Activated CD4-positive, alpha-beta T cell treated with anti-CD3 and anti-CD28 coated beads, Interleukin-2, amount 50 U/mL, for 16 hours (primary cell): Measurements from ENCODE around the gene CARD8.
"Not testable (repeated sequence)": the region's sequence is repeated elsewhere in the genome, so short reads cannot be mapped to it uniquely, and the experiment has no call there.

ENCODE experiments used
- DNase-seq: peaks from one replicate; pipeline ENCODE4 v3.0.0-alpha.2; 2020

The CARD8 gene, protein sequence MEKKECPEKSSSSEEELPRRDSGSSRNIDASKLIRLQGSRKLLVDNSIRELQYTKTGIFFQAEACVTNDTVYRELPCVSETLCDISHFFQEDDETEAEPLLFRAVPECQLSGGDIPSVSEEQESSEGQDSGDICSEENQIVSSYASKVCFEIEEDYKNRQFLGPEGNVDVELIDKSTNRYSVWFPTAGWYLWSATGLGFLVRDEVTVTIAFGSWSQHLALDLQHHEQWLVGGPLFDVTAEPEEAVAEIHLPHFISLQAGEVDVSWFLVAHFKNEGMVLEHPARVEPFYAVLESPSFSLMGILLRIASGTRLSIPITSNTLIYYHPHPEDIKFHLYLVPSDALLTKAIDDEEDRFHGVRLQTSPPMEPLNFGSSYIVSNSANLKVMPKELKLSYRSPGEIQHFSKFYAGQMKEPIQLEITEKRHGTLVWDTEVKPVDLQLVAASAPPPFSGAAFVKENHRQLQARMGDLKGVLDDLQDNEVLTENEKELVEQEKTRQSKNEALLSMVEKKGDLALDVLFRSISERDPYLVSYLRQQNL

GRCh38 chr19:48255376-48256303 is at the start of gene CARD8:
TSS of gene CARD8 (minus strand) at chr19:48255912. CDS start at chr19:48241020, 14,892 bp downstream.
- DNase-seq: peak; percentile 93

DNA sequence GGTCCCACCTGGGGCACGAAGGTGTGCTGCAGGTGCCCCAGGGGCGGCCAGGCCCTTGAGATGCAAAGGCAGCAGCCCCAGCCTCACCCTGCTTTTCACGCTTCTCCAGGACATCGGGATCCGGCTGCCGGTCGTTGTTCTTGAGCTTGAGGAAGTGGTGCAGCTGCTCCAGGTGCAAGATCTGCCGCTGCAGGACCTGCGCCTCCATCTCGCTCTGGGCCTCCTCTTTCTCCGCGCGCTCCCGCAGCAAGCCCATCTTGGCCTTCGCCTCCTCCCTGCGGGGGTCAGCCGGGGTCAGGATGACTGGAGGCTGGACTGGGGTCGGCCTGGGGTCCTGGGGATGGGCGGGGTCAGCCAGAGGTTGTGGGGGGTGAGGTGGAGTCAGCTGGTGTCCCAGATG is 48.2 kb upstream of the CARD8 start:
- DNase-seq: no peak

DNA sequence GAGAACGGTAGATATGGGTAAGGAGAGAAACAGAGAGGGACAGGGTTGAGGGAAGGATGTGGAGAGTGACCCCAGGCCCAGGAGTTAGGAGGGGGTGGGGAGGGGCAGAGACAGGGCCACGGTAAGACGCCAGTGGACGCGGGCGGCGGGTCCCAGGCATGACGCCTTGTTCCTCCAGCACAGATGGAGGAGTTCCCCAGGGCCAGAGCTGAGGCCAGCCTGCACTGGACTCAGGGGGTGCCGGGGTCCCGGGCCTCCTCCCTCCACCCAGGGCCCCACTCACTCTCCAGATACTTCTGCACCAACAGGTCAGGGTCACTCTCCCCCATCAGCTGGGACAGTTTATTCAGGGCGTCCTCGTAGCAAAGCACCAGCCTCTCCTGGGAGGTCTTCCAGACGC is 47.7 kb upstream of the CARD8 start:
- no peak for DNase-seq

- no peak for DNase-seq
Observed at GRCh38 chr19:48302600-48302959, 46.9 kb upstream of the CARD8 start.

- no peak for DNase-seq
Observed at GRCh38 chr19:48301886-48302599, 46.3 kb upstream of the CARD8 start.

DNA sequence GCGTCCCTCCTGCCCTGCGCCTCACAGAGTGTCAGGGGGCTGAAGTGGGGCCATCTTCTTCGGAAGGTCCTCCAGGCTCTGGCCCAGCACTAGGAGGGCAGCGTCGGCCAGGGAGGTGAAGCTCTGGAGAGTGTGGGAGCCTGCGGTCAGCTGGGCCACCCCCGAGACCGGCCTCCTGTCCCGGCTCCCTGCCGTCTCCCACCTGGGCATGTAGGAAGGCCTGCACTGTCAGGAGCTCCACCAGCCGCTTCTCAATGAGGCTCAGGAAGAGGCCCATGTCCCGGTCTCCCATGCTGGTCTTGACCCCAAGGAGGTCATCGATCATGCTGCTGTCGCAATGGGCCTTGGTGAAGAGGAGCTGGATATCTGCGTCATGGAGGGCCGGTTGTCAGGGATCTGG is 42.3 kb upstream of the CARD8 start:
- DNase-seq: no peak

GRCh38 chr19:48296963-48297734 is 41.4 kb upstream of the CARD8 start:
- no peak for DNase-seq

DNA sequence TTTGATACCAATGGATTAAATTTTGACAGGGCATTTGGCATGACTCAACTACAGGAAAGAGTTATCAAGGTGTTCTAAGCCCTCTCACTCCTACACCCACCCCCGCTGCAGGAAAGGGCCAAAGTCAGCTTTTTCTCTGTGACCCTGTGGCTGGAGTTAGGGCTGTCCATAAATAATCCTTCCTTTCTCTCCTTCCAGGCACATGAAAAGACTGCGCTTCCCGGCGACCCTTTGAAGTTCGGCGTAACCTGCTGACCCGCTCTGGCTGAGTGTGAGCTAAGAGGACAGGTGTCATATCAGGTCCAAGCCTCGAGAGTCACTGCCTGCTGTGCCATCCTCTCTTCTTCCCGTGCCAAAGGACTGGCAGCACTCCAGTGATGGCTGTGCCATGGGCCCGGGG is 39.7 kb upstream of the CARD8 start:
- DNase-seq: no peak

GRCh38 chr19:48292798-48293197 is 37.1 kb upstream of the CARD8 start:
- no peak for DNase-seq

DNA sequence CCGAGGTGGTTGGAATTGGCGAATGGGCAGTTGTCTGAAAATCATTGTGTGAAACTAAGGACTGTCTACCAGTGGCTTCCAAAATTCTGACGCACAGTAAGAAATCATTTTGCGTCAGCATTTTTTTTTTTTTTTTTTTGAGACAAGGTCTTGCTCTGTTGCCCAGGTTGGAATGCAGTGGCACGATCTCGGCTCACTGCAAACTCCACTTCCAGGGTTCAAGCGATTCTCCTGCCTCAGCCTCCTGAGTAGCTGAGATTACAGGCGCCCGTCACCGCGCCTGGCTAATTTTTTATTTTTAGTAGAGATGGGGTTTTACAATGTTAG is 35.7 kb upstream of the CARD8 start:
- not testable (repeated sequence) for DNase-seq

- peak; percentile 50 for DNase-seq
Observed at GRCh38 chr19:48290771-48291488, 35.2 kb upstream of the CARD8 start.

DNA sequence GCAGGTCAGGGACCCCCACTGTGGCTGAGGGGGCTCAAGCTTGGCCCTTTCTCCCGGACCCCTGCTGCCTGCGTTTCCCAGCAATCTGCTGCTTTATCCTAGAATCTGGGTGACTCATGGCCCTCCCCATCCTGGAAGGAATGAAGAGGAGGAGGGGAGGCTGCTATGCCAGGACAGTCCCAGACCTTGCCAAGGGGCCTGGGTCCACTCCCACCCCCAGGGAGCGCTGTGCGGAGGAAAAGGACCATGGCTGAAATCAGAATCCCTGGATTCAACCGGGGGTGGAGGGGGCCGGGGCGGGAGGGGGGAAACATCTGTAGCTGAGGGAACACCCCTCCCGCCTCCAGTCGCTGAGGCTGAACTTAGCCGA is 34.7 kb upstream of the CARD8 start:
- no peak for DNase-seq

GRCh38 chr19:48287748-48288147 is 32.0 kb upstream of the CARD8 start:
- DNase-seq: no peak

GRCh38 chr19:48284896-48285295 is 29.2 kb upstream of the CARD8 start:
- DNase-seq: no peak

- DNase-seq: no peak
Observed at GRCh38 chr19:48283908-48284307, 28.2 kb upstream of the CARD8 start.

GRCh38 chr19:48279747-48280146 is 24.0 kb upstream of the CARD8 start:
- no peak for DNase-seq

GRCh38 chr19:48274938-48275337 is 19.2 kb upstream of the CARD8 start:
- DNase-seq: no peak

- no peak for DNase-seq
Observed at GRCh38 chr19:48274173-48274572, 18.5 kb upstream of the CARD8 start.

- DNase-seq: no peak
Observed at GRCh38 chr19:48271531-48272151, 15.9 kb upstream of the CARD8 start.

DNA sequence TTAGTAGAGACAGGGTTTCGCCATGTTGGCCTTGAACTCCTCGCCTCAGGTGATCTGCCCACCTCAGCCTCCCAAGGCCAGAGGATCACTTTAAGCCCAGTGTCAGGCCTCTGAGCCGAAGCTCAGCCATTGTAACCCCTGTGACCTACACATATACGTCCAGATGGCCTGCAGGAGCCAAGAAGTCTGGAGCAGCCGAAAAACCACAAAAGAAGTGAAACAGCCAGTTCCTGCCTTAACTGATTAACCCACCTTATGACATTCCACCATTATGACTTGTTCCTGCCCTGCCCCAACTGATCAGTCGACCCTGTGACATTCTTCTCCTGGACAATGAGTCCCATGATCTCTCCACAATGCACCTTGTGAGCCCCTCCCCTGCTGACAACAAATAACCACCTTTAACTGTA is 13.9 kb upstream of the CARD8 start:
- not testable (repeated sequence) for DNase-seq

GRCh38 chr19:48265326-48265725 is 9.6 kb upstream of the CARD8 start:
- DNase-seq: not testable (repeated sequence)
